HepG2 (cell line): Measurements from ENCODE around the gene DLST. TPM values are rescaled to one million over a fixed set of nuclear protein-coding genes. Genes with fewer than 3 reads are reported as not detected.

ENCODE experiments used
- ATRX ChIP-seq: sonication (generic); formaldehyde crosslinking; IDR thresholded peaks from 2 replicates; pipeline ENCODE4 v1.4.0; 2020; ENCODE audit warnings: missing genetic modification reagents, borderline replicate concordance
- BRD4 ChIP-seq: sonication (generic); formaldehyde crosslinking; IDR thresholded peaks from 2 replicates; pipeline ENCODE4 v1.4.0; 2020; ENCODE audit warnings: missing genetic modification reagents
- ETV6 ChIP-seq: sonication (generic); formaldehyde crosslinking; conservative IDR thresholded peaks from 2 replicates; pipeline ENCODE4 v1.4.0; 2020; ENCODE audit warnings: missing genetic modification reagents
- FOXP1 ChIP-seq, 2 experiments: fragments of 450-650 bp in 1 of 2; IDR thresholded peaks; 2 replicates each; pipeline ENCODE4 v1.6.1; 2017 to 2018; ENCODE audit warnings: antibody characterized with exemption in 1 of 2
- HOXA5 ChIP-seq: sonication (generic); formaldehyde crosslinking; IDR thresholded peaks from 2 replicates; pipeline ENCODE4 v1.4.0; 2020; ENCODE audit warnings: missing genetic modification reagents
- NFE2 ChIP-seq: sonication (generic); formaldehyde crosslinking; IDR thresholded peaks from 2 replicates; pipeline ENCODE4 v1.4.0; 2020; ENCODE audit warnings: missing genetic modification reagents
- NFRKB ChIP-seq: fragments of 450-650 bp; IDR thresholded peaks from 2 replicates; pipeline ENCODE4 v1.6.1; 2017
- PLRG1 ChIP-seq: fragments of 450-650 bp; conservative IDR thresholded peaks from 2 replicates; pipeline ENCODE4 v1.6.1; 2016
- SIX4 ChIP-seq: sonication (generic); formaldehyde crosslinking; IDR thresholded peaks from 2 replicates; pipeline ENCODE4 v1.4.0; 2020; ENCODE audit warnings: missing genetic modification reagents
- SMARCC2 ChIP-seq: fragments of 450-650 bp; IDR thresholded peaks from 2 replicates; pipeline ENCODE4 v1.6.1; 2017; ENCODE audit warnings: antibody characterized with exemption, mild to moderate bottlenecking
- SP140L ChIP-seq: sonication (generic); formaldehyde crosslinking; IDR thresholded peaks from 2 replicates; pipeline ENCODE4 v1.4.0; 2020; ENCODE audit warnings: missing genetic modification reagents, borderline replicate concordance
- STAT6 ChIP-seq: sonication (generic); formaldehyde crosslinking; IDR thresholded peaks from 2 replicates; pipeline ENCODE4 v1.4.0; 2020; ENCODE audit warnings: missing genetic modification reagents, mild to moderate bottlenecking, borderline replicate concordance
- TCF12 ChIP-seq, 2 experiments: fragments of 450-650 bp in 1 of 2; sonication (generic) in 1 of 2; formaldehyde crosslinking in 1 of 2; IDR thresholded peaks; 2 replicates each; pipeline versions ENCODE4 v1.6.1 to v1.8.0; 2017 to 2022; ENCODE audit warnings: antibody characterized with exemption in 1 of 2, mild to moderate bottlenecking in 1 of 2, missing genetic modification reagents in 1 of 2, moderate library complexity in 1 of 2
- TMF1 ChIP-seq: sonication (generic); formaldehyde crosslinking; IDR thresholded peaks from 2 replicates; pipeline ENCODE4 v1.8.1; 2022; ENCODE audit warnings: low read depth, missing genetic modification reagents
- ZNF30 ChIP-seq: sonication (generic); formaldehyde crosslinking; IDR thresholded peaks from 2 replicates; pipeline ENCODE4 v1.5.0; 2020; ENCODE audit warnings: mild to moderate bottlenecking, missing genetic modification reagents
- ZNF589 ChIP-seq: sonication (generic); formaldehyde crosslinking; conservative IDR thresholded peaks from 2 replicates; pipeline ENCODE4 v1.8.0; 2022; ENCODE audit warnings: mild to moderate bottlenecking, moderate library complexity, missing genetic modification reagents
- ZNF607 ChIP-seq: sonication (generic); formaldehyde crosslinking; IDR thresholded peaks from 2 replicates; pipeline ENCODE4 v1.5.1; 2020; ENCODE audit warnings: missing genetic modification reagents, mild to moderate bottlenecking, borderline replicate concordance
- ZNF839 ChIP-seq: sonication (generic); formaldehyde crosslinking; IDR thresholded peaks from 2 replicates; pipeline ENCODE4 v1.4.0; 2020; ENCODE audit warnings: missing genetic modification reagents, mild to moderate bottlenecking, borderline replicate concordance
- polyA plus RNA-seq, 8 experiments: library from polyadenylated mRNA; depleted of rRNA in 3 of 8; stranded (reverse) in 7 of 8; unstranded in 1 of 8; fragments of >200 nt; fragmentation: Illumina TruSeq in 4 of 8; extraction: Trizol in 4 of 8; gene quantifications; 2 replicates each; pipeline versions ENCODE4 v1.2.1 to v1.2.3, GENCODE V29; 2011 to 2016; ENCODE audit warnings: low read depth in 4 of 8, missing spikeins in 1 of 8, mixed read lengths in 1 of 8; ENCODE audit not compliant: insufficient read depth in 1 of 8
- total RNA-seq, 5 experiments: library from RNA; depleted of rRNA; stranded (reverse); fragments of >200 nt; fragmentation: Illumina TruSeq; extraction: Trizol; gene quantifications; 2 replicates each; pipeline ENCODE4 v1.2.3, GENCODE V29; 2016; ENCODE audit warnings: low read depth in 1 of 5
- TF ChIP-seq, protein P1 (sequence below): sonication (generic); formaldehyde crosslinking; IDR thresholded peaks from 2 replicates; pipeline ENCODE4 v1.4.0; 2020; ENCODE audit warnings: missing genetic modification reagents, mild to moderate bottlenecking, borderline replicate concordance
- TF ChIP-seq, protein P2 (sequence below): sonication (generic); formaldehyde crosslinking; IDR thresholded peaks from 2 replicates; pipeline ENCODE4 v1.4.0; 2020; ENCODE audit warnings: missing genetic modification reagents, borderline replicate concordance
- TF ChIP-seq, protein P3 (sequence below): sonication (generic); formaldehyde crosslinking; IDR thresholded peaks from 2 replicates; pipeline ENCODE4 v1.9.0; 2021; ENCODE audit warnings: missing genetic modification reagents, borderline replicate concordance

Gene DLST
- total and polyA plus RNA-seq, 2 of the 13 experiments (the other 11 are each of a cell fraction or from before 2014, with no cell fraction given) = 56.5 to 94.3 TPM

GRCh38 chr14:74898694-74899093 lies 17.0 kb downstream of the DLST start (continued):
- TF ChIP-seq, protein P1, sequence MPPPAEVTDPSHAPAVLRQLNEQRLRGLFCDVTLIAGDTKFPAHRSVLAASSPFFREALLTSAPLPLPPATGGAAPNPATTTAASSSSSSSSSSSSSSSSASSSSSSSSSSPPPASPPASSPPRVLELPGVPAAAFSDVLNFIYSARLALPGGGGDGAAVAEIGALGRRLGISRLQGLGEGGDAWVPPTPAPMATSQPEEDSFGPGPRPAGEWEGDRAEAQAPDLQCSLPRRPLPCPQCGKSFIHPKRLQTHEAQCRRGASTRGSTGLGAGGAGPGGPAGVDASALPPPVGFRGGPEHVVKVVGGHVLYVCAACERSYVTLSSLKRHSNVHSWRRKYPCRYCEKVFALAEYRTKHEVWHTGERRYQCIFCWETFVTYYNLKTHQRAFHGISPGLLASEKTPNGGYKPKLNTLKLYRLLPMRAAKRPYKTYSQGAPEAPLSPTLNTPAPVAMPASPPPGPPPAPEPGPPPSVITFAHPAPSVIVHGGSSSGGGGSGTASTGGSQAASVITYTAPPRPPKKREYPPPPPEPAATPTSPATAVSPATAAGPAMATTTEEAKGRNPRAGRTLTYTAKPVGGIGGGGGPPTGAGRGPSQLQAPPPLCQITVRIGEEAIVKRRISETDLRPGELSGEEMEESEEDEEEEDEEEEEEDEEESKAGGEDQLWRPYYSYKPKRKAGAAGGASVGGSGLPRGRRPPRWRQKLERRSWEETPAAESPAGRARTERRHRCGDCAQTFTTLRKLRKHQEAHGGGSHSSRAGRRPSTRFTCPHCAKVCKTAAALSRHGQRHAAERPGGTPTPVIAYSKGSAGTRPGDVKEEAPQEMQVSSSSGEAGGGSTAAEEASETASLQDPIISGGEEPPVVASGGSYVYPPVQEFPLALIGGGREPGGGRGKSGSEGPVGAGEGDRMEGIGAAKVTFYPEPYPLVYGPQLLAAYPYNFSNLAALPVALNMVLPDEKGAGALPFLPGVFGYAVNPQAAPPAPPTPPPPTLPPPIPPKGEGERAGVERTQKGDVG = no peak
- TF ChIP-seq SMARCC2 = no peak
- TF ChIP-seq HOXA5 (CRISPR knock-in tag) = 0 out of 2 replicates have a peak, but pooled peaks have one; percentile 64
- TF ChIP-seq ZNF839 (CRISPR knock-in tag) = no peak
- TF ChIP-seq, protein P2, sequence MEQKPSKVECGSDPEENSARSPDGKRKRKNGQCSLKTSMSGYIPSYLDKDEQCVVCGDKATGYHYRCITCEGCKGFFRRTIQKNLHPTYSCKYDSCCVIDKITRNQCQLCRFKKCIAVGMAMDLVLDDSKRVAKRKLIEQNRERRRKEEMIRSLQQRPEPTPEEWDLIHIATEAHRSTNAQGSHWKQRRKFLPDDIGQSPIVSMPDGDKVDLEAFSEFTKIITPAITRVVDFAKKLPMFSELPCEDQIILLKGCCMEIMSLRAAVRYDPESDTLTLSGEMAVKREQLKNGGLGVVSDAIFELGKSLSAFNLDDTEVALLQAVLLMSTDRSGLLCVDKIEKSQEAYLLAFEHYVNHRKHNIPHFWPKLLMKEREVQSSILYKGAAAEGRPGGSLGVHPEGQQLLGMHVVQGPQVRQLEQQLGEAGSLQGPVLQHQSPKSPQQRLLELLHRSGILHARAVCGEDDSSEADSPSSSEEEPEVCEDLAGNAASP (CRISPR knock-in tag) = 0 out of 2 replicates have a peak, but pooled peaks have one; percentile 42
- 0 out of 2 replicates have a peak, but pooled peaks have one; percentile 50 for TF ChIP-seq ZNF607 (CRISPR knock-in tag)
- no peak for TF ChIP-seq PLRG1
- TF ChIP-seq TMF1 (CRISPR knock-in tag) = 0 out of 2 replicates have a peak, but pooled peaks have one; percentile 58
- no peak for TF ChIP-seq SP140L (CRISPR knock-in tag)
- TF ChIP-seq ZNF589 (CRISPR knock-in tag) = peak; percentile 59; the same call in 1 of the 2 replicates
- no peak for TF ChIP-seq STAT6 (CRISPR knock-in tag)
- TF ChIP-seq NFRKB = no peak
- TF ChIP-seq NFE2 (CRISPR knock-in tag) = no peak
- no peak for TF ChIP-seq ATRX
- TF ChIP-seq, protein P3, sequence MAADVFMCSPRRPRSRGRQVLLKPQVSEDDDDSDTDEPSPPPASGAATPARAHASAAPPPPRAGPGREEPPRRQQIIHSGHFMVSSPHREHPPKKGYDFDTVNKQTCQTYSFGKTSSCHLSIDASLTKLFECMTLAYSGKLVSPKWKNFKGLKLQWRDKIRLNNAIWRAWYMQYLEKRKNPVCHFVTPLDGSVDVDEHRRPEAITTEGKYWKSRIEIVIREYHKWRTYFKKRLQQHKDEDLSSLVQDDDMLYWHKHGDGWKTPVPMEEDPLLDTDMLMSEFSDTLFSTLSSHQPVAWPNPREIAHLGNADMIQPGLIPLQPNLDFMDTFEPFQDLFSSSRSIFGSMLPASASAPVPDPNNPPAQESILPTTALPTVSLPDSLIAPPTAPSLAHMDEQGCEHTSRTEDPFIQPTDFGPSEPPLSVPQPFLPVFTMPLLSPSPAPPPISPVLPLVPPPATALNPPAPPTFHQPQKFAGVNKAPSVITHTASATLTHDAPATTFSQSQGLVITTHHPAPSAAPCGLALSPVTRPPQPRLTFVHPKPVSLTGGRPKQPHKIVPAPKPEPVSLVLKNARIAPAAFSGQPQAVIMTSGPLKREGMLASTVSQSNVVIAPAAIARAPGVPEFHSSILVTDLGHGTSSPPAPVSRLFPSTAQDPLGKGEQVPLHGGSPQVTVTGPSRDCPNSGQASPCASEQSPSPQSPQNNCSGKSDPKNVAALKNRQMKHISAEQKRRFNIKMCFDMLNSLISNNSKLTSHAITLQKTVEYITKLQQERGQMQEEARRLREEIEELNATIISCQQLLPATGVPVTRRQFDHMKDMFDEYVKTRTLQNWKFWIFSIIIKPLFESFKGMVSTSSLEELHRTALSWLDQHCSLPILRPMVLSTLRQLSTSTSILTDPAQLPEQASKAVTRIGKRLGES = no peak
- no peak for TF ChIP-seq TCF12 (IDR thresholded peaks at IDR 0.05)
- TF ChIP-seq TCF12 (CRISPR knock-in tag; IDR thresholded peaks at IDR 0.05) = no peak
- no peak for TF ChIP-seq ETV6 (CRISPR knock-in tag)
- no peak for TF ChIP-seq SIX4 (CRISPR knock-in tag)
- no peak for TF ChIP-seq BRD4 (CRISPR knock-in tag)
- no peak for TF ChIP-seq ZNF30 (CRISPR knock-in tag)
- TF ChIP-seq FOXP1 (IDR thresholded peaks at IDR 0.05) = peak; percentile 63; the same call in 1 of the 2 replicates
- TF ChIP-seq FOXP1 (CRISPR knock-in tag; IDR thresholded peaks at IDR 0.05) = peak; percentile 88
